Tibial nerve (tissue), 4 donors: ENCODE measurements around the gene RPS6KA3. TPM values are rescaled to one million over a fixed set of nuclear protein-coding genes. Genes with fewer than 3 reads are reported as not detected.

Experiments
- DNase-seq, 2 donors: peaks; one replicate each; pipeline ENCODE4 v3.0.0-alpha.2; 2019; ENCODE audit warnings: low spot score in 2 of 2
- H3K27ac ChIP-seq, 4 donors: fragments of 200-600 bp; sonication (generic) in 3 of 4; one replicate each; pipeline ENCODE4 v1.5.1; 2017 to 2019; ENCODE audit warnings: mild to moderate bottlenecking in 1 of 4
- H3K27me3 ChIP-seq, 2 donors: fragments of 200-600 bp; sonication (generic) in 1 of 2; one replicate each; pipeline versions ENCODE4 v1.5.1 to v1.6.0; 2017 to 2019
- H3K36me3 ChIP-seq, 3 donors: fragments of 200-600 bp; sonication (generic); one replicate each; pipeline ENCODE4 v1.5.1; 2018 to 2019
- H3K4me1 ChIP-seq, 4 donors: fragments of 200-600 bp; sonication (generic) in 3 of 4; one replicate each; pipeline ENCODE4 v1.5.1; 2017 to 2019
- H3K4me3 ChIP-seq, 4 donors: fragments of 200-600 bp; sonication (generic) in 3 of 4; one replicate each; pipeline ENCODE4 v1.5.1; 2017 to 2019; ENCODE audit warnings: mild to moderate bottlenecking in 1 of 4, moderate library complexity in 1 of 4
- H3K9me3 ChIP-seq, 4 donors: fragments of 200-600 bp; sonication (generic) in 3 of 4; one replicate each; pipeline ENCODE4 v1.5.1; 2017 to 2019
- EP300 ChIP-seq, 2 donors: sonication (generic); formaldehyde crosslinking; IDR thresholded peaks; one replicate each; pipeline ENCODE4 v1.6.1; 2017; ENCODE audit warnings: antibody characterized with exemption in 2 of 2, mild to moderate bottlenecking in 1 of 2
- POLR2A ChIP-seq, 2 donors: fragments of 450-650 bp; IDR thresholded peaks; one replicate each; pipeline ENCODE4 v1.6.1; 2017; ENCODE audit warnings: antibody characterized with exemption in 2 of 2, mild to moderate bottlenecking in 2 of 2, moderate library complexity in 2 of 2
- WGBS, 2 donors: methylation state at CpG; one replicate each; pipeline ENCODE4 v1.1.5; 2018; 5-methylcytosine and 5-hydroxymethylcytosine counted together
- total RNA-seq, 4 donors: library from RNA; depleted of rRNA; stranded (reverse); fragments of >200 nt; gene quantifications; one replicate each; pipeline ENCODE4 v1.1.0, GENCODE V29; 2016
- TF ChIP-seq, protein P1 (sequence below), 5 experiments: fragments of 200-600 bp in 3 of 5; fragments of 450-650 bp in 2 of 5; sonication (generic) in 3 of 5; IDR thresholded peaks; one replicate each; pipeline ENCODE4 v1.5.1; 2016 to 2019; ENCODE audit warnings: antibody characterized with exemption in 5 of 5, mild to moderate bottlenecking in 3 of 5, moderate library complexity in 2 of 5

Gene RPS6KA3
- total RNA-seq, 4 donors from 2014 or later = 22.0 to 33.9 (median 32.6) TPM

DNA sequence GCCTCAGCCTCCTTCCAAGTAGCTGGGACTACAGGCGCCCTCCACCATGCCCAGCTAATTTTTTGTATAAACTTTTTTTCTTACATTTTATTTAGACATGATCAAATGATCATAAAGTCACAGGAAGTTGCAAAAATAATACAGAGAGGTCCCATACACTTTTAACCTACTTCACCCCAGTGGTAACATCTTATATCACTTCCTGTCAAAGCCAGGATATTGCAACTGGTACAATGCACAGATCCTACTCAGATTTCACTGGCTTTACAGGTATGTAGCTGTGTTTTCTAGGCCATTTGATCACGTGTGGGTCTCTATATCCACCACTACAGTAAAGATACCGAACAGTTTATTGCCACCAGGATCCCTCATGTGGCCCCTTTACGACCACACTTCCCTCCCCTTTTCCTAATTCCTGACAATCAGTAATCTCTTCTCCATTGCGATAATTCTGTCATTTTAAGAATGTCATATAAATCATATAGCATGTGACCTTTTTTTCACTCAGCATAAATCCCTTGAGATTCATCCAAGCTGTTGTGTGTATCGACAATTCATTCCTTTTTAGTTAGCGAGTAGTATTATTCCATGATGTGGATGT lies 18.0 kb downstream of the RPS6KA3 start:
- TF ChIP-seq, protein P1, sequence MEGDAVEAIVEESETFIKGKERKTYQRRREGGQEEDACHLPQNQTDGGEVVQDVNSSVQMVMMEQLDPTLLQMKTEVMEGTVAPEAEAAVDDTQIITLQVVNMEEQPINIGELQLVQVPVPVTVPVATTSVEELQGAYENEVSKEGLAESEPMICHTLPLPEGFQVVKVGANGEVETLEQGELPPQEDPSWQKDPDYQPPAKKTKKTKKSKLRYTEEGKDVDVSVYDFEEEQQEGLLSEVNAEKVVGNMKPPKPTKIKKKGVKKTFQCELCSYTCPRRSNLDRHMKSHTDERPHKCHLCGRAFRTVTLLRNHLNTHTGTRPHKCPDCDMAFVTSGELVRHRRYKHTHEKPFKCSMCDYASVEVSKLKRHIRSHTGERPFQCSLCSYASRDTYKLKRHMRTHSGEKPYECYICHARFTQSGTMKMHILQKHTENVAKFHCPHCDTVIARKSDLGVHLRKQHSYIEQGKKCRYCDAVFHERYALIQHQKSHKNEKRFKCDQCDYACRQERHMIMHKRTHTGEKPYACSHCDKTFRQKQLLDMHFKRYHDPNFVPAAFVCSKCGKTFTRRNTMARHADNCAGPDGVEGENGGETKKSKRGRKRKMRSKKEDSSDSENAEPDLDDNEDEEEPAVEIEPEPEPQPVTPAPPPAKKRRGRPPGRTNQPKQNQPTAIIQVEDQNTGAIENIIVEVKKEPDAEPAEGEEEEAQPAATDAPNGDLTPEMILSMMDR (IDR thresholded peaks at IDR 0.05) = no peak
- TF ChIP-seq EP300 (IDR thresholded peaks at IDR 0.05) (no peak), POLR2A (IDR thresholded peaks at IDR 0.05) (no peak)
- no peaks in the 10 kb centered on the region for H3K4me1 ChIP-seq
- H3K36me3 ChIP-seq = no peaks in the 10 kb centered on the region
- WGBS, 2 donors = 80 to 93% methylated on average over 7 of the region's 7 CpGs
- no peak overlapping the region for H3K4me3 ChIP-seq
- no peaks in the 10 kb centered on the region for H3K27me3 ChIP-seq
- H3K27ac ChIP-seq = no peak overlapping the region
- DNase-seq = no peak
- peaks cover 0 to 3% (median 0%) of the 10 kb centered on the region in 4 donors for H3K9me3 ChIP-seq

DNA sequence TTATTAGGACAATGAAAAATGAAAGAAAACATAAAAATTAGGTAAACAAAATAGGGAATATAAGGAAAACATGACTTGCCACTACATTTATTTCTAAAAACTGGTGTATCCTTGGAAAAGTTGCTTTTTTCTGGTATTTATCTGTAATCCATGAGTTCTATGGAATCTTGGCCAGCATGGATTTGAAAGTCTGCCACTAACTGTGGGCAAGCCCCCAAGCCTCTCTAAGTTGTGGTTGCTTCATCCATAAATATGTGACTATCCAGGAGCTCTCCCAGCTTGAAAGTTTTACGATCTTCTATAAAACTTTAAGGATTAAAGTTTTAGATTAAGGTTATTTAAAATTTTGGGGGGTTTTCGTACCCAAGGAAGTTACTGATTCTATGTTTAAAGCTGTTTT lies 21.8 kb downstream of the RPS6KA3 start:
- peak in 1 of 2 donors; percentile 6 for DNase-seq
- 66 to 74% methylated on average over 2 of the region's 2 CpGs for WGBS, 2 donors
- H3K4me1 ChIP-seq = no peaks in the 10 kb centered on the region
- no peak for TF ChIP-seq EP300 (IDR thresholded peaks at IDR 0.05)
- TF ChIP-seq, protein P1 (IDR thresholded peaks at IDR 0.05) = no peak
- TF ChIP-seq POLR2A (IDR thresholded peaks at IDR 0.05) = no peak
- H3K4me3 ChIP-seq = no peak overlapping the region
- no peak overlapping the region for H3K27ac ChIP-seq
- no peaks in the 10 kb centered on the region for H3K36me3 ChIP-seq
- H3K9me3 ChIP-seq = peaks cover 0 to 13% (median 4%) of the 10 kb centered on the region in 4 donors
- H3K27me3 ChIP-seq = no peaks in the 10 kb centered on the region

DNA sequence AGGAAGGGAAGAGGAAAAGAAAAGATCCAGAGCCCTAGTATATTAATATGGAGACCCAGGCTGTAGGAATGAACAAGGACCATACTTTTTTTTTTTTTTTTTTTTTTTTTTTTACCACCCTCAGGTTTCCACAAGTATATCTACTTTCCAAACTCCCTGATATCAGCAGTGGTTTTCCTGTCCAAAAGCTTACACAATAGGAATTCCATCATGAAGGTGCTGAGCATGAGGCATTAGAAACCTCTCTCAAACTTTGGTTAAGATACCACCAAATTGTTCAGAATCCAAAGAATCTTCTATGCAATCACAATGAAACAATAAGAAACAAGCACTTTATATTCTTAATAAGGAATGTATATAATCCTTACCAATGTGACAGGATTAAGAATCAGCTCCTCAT lies 26.5 kb downstream of the RPS6KA3 start:
- H3K27me3 ChIP-seq = no peaks in the 10 kb centered on the region
- H3K4me3 ChIP-seq = no peak overlapping the region
- H3K36me3 ChIP-seq = no peaks in the 10 kb centered on the region
- DNase-seq = no peak
- H3K9me3 ChIP-seq = peaks cover 0 to 10% (median 4%) of the 10 kb centered on the region in 4 donors
- TF ChIP-seq, protein P1 (IDR thresholded peaks at IDR 0.05) = no peak
- TF ChIP-seq EP300 (IDR thresholded peaks at IDR 0.05) (no peak), POLR2A (IDR thresholded peaks at IDR 0.05) (no peak)
- H3K4me1 ChIP-seq = no peaks in the 10 kb centered on the region
- no peak overlapping the region for H3K27ac ChIP-seq

DNA sequence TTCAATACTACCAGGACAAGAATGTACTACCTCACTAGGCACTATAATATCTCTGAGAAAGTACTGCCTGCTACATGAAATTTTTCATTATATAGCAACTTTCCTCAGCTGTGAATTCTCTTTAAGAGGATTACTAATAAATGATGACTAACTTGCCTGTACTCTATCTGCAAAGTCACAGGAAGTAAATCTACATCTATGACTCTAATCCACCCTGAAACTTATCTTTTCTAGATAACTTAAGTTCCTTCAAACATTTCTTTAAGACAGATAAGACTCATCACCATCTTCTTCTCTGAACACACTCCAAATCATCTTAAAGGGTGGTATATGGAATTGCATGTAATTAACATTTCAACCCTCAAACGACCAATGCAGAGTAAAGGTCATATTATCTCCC lies 28.8 kb downstream of the RPS6KA3 start:
- no peaks in the 10 kb centered on the region for H3K27me3 ChIP-seq
- 51 to 57% methylated on average over 1 of the region's 1 CpG for WGBS, 2 donors
- DNase-seq = no peak
- no peak for TF ChIP-seq POLR2A (IDR thresholded peaks at IDR 0.05)
- TF ChIP-seq, protein P1 (IDR thresholded peaks at IDR 0.05) = no peak
- no peak for TF ChIP-seq EP300 (IDR thresholded peaks at IDR 0.05)
- no peak overlapping the region for H3K27ac ChIP-seq
- H3K4me3 ChIP-seq = no peak overlapping the region
- no peaks in the 10 kb centered on the region for H3K4me1 ChIP-seq
- H3K9me3 ChIP-seq = peaks cover 0 to 10% (median 4%) of the 10 kb centered on the region in 4 donors
- peaks cover 0 to 6% (median 0%) of the 10 kb centered on the region in 3 donors for H3K36me3 ChIP-seq

DNA sequence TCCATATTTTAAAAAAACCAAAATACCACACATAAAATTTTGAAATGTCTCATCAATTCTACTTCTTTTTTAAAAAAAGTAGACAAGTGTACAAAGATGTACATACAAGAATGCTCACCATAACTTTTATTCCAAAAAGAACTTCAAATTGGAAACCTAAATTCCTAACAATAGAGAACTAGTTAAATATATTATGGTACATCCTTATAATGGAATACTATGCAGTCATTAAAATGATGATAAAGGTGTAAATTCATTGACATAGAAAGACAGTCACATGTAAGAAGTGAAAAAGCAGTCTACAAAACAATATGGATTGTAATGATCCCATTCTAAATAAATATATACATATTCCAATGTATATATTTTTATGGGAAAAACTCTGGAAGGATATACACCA lies 31.0 kb downstream of the RPS6KA3 start:
- H3K27me3 ChIP-seq = no peaks in the 10 kb centered on the region
- DNase-seq = no peak
- H3K36me3 ChIP-seq = peaks cover 0 to 10% (median 0%) of the 10 kb centered on the region in 3 donors
- TF ChIP-seq EP300 (IDR thresholded peaks at IDR 0.05) = no peak
- no peak for TF ChIP-seq POLR2A (IDR thresholded peaks at IDR 0.05)
- TF ChIP-seq, protein P1 (IDR thresholded peaks at IDR 0.05) = no peak
- no peak overlapping the region for H3K4me3 ChIP-seq
- H3K27ac ChIP-seq = no peak overlapping the region
- H3K4me1 ChIP-seq = no peaks in the 10 kb centered on the region
- H3K9me3 ChIP-seq = no peaks in the 10 kb centered on the region
